Measurements from ENCODE around the gene MYADM. TPM values are rescaled to one million over a fixed set of nuclear protein-coding genes. Genes with fewer than 3 reads are reported as not detected.
A peak's percentile ranks its signal among the peaks of the same experiment; 100 is the strongest.
"Not testable (repeated sequence)": the region's sequence is repeated elsewhere in the genome, so short reads cannot be mapped to it uniquely, and the experiment has no call there.

Gene MYADM
- total RNA-seq, 4 donors from 2014 or later = 20.4 to 49.2 (median 33.6) TPM

DNA sequence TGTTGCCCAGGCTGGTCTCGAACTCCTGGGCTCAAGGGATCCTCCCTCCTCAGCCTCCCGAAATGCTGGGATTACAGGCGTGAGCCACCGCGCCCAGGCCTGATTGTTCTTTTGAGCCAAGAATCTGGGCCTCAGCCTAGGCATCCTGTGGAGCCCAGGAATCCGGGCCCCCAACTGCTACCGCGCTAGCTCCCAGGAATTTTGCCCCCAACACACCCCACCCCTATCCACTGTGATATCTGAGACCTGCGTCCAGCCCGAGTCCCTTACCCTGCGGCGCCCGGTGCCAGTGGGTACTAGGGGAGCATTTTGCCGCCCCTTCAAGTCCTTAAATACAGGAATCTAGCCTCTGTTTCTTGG, 838 bp upstream of the MYADM start:
- intact Hi-C loops (cut with DNase I; ENCODE audit: low total_unique reads) = no loop called here
- H3K4me3 ChIP-seq (ENCODE audit: low read depth, poor library complexity, severe bottlenecking) = no peak overlapping the region
- no peak for TF ChIP-seq POLR2A (IDR thresholded peaks at IDR 0.05)
- TF ChIP-seq, protein P1, sequence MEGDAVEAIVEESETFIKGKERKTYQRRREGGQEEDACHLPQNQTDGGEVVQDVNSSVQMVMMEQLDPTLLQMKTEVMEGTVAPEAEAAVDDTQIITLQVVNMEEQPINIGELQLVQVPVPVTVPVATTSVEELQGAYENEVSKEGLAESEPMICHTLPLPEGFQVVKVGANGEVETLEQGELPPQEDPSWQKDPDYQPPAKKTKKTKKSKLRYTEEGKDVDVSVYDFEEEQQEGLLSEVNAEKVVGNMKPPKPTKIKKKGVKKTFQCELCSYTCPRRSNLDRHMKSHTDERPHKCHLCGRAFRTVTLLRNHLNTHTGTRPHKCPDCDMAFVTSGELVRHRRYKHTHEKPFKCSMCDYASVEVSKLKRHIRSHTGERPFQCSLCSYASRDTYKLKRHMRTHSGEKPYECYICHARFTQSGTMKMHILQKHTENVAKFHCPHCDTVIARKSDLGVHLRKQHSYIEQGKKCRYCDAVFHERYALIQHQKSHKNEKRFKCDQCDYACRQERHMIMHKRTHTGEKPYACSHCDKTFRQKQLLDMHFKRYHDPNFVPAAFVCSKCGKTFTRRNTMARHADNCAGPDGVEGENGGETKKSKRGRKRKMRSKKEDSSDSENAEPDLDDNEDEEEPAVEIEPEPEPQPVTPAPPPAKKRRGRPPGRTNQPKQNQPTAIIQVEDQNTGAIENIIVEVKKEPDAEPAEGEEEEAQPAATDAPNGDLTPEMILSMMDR (IDR thresholded peaks at IDR 0.05) = no peak
- WGBS, 2 donors = 8 to 9% methylated on average over 14 of the region's 14 CpGs
- no peak for DNase-seq (ENCODE audit: low spot score in 2 of 2)

DNA sequence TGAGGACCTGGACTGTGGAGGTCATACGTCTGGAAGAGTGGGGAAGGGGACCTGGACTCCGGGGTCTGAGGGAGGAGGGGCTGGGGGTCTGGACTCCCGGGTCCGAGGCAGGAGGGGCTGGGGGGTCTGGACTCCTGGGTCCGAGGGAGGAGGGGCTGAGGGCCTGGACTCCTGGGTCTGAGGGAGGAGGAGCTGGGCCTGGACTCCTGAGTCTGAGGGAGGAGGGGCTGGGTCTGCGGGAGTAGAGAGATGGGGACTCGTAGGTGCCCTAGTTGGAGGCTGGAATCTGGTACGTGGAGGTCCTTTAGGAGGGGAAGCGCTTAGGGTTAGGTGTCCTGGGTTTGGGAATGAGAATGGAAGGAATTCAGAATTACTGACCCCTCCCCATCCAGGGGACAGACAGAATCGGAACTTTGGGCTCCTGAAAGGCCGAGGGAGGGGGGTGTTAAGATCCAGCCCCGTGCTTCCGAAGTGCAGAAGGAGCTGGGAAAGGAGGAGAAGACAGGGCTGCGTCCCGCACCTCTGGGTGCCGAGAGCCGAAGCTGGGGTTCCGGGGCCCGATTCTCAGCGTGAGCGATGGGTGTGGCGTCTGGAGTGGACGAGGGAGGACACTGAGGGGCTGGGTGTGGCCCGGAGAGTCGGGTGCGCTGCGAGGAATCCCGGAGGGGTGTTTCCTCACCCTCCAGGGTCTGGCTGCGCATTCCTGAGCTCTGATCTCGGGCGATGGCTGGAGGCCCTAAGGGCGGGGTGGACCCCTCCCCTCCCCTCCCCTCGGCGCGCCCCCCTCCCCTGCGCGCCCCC, 608 bp downstream of the MYADM start:
- TF ChIP-seq, protein P1 (IDR thresholded peaks at IDR 0.05) = no peak
- no peak for TF ChIP-seq POLR2A (IDR thresholded peaks at IDR 0.05)
- 0 to 1% methylated on average over 28 to 35 of the region's 37 CpGs for WGBS, 2 donors
- intact Hi-C loops (cut with DNase I; ENCODE audit: low total_unique reads) = no loop called here
- DNase-seq (ENCODE audit: low spot score in 2 of 2) = peak; percentile 56 to 95
- peak overlapping the region; percentile 56 for H3K4me3 ChIP-seq (ENCODE audit: low read depth, poor library complexity, severe bottlenecking)

DNA sequence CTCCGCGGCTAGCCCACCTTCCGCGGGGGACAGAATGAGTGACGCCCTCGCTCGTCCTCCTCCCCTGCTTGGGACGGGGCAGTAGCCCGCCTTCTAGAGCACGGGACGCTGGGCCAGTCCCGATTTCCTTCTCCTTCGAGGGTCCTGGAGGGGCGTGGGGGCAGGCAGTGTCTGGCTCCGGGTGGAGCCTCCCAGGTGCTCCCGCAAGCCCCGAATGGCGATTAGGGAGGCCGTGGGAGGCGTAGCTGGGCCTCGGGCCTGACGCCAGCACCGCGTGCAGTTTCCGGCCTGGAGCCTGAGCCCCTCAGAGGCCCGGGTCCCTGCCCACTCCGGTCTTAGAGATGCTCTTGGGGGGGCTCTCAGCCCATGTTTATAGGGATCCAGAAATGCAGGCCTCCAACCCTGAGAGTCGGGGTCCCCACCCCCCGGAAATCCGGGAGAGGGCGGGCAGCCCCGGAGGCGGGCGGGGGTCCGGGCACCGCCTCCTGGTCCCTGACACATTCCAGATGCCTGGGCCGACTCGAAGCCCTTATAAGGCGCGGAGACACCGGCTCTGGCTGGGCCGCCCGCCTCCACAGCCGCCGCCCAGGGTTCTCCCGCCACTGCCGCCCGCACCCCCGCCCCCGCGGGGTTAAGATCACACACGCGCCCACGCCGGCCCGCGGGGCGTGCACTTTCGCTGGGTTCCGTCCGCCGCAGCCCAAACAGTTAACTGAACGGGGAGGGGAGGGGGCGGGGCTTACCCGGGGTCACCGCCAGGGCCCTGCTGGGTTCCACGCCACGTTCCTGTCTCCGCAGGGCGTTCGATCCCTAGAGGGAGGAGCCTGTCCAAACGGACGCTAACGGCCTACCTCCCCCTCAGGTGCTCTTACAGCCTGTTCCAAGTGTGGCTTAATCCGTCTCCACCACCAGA, 1.5 kb downstream of the MYADM start:
- intact Hi-C loops (cut with DNase I; ENCODE audit: low total_unique reads) = no loop called here
- DNase-seq (ENCODE audit: low spot score in 2 of 2) = peak; percentile 81 to 97
- TF ChIP-seq POLR2A (IDR thresholded peaks at IDR 0.05) = peak in 1 of 2 donors; percentile 37
- TF ChIP-seq, protein P1 (IDR thresholded peaks at IDR 0.05) = no peak
- H3K4me3 ChIP-seq (ENCODE audit: low read depth, poor library complexity, severe bottlenecking) = peak overlapping the region; percentile 56
- 1% methylated on average over 32 of the region's 75 CpGs; no CpG with 5 or more reads in 1 of the 2 donors for WGBS, 2 donors

DNA sequence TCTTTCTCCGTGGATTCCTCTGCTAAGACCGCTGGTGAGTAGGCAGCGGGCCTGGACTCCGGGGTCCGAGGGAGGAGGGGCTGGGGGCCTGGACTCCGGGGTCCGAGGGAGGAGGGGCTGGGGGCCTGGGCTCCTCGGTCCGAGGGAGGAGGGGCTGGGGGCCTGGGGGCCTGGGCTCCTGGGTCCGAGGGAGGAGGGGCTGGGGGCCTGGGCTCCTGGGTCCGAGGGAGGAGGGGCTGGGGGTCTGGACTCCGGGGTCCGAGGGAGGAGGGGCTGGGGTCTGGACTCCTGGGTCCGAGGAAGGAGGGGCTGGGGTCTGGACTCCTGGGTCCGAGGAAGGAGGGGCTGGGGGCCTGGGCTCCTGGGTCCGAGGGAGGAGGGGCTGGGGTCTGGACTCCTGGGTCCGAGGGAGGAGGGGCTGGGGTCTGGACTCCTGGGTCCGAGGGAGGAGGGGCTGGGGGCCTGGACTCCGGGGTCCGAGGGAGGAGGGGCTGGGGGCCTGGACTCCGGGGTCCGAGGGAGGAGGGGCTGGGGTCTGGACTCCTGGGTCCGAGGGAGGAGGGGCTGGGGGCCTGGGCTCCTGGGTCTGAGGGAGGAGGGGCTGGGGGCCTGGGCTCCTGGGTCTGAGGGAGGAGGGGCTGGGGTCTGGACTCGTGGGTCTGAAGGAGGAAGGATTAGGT, 2.3 kb downstream of the MYADM start:
- DNase-seq (ENCODE audit: low spot score in 2 of 2); intact Hi-C loops (cut with DNase I; ENCODE audit: low total_unique reads): not testable (repeated sequence)
- WGBS, 2 donors = 15 to 24% methylated on average over 6 to 15 of the region's 24 CpGs
- peak overlapping the region; percentile 56 for H3K4me3 ChIP-seq (ENCODE audit: low read depth, poor library complexity, severe bottlenecking)

DNA sequence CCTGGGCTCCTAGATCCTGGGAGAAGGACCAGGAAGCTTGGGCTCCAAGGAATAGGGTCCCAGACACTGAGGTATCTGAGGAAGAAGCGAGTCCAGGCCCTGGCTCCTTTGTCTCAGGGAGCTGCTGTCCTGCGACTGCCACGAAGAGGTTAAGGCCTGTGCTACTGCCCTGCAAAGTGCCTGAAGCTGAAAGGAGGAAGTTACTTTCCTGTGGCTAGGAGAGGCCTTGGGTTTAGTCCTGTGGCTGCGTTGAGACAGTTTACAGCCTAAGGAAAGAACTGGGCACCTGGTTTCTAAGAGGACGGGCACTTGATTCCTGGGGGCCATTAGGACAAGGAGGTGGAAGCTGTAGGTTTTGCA, 2.8 kb downstream of the MYADM start:
- TF ChIP-seq POLR2A (IDR thresholded peaks at IDR 0.05) = no peak
- TF ChIP-seq, protein P1 (IDR thresholded peaks at IDR 0.05) = no peak
- 63% methylated on average over 5 of the region's 5 CpGs for WGBS, 2 donors
- no peak overlapping the region for H3K4me3 ChIP-seq (ENCODE audit: low read depth, poor library complexity, severe bottlenecking)
- intact Hi-C loops (cut with DNase I; ENCODE audit: low total_unique reads) = no loop called here
- no peak for DNase-seq (ENCODE audit: low spot score in 2 of 2)

DNA sequence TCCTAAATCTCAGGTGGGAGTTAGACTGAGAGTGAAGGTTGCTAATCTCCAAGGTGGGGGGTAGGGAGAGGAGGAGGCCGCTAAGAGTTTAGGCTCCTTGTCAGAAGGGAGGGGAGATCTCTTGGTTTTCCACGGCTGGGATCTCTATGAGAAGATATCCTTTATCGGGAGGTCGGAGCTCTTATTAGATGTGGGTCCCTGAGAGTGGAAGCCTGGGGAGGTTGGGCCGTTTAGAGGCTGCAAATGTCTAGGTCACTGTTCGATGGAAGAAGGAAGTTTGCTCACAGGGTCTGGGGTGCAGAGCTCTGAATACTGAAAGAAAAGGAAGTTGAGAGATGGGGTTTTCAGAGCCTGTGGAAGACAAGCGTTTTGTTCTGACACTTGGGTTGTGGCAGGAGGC, 3.8 kb downstream of the MYADM start:
- TF ChIP-seq, protein P1 (IDR thresholded peaks at IDR 0.05) = no peak
- no peak for TF ChIP-seq POLR2A (IDR thresholded peaks at IDR 0.05)
- no peak overlapping the region for H3K4me3 ChIP-seq (ENCODE audit: low read depth, poor library complexity, severe bottlenecking)
- no peak for DNase-seq (ENCODE audit: low spot score in 2 of 2)
- WGBS, 2 donors = 46 to 63% methylated on average over 7 of the region's 7 CpGs
- intact Hi-C loops (cut with DNase I; ENCODE audit: low total_unique reads) = no loop called here

Measured in lower leg skin (tissue), 4 donors.